Measurements from ENCODE around the gene HTR7.

DNA sequence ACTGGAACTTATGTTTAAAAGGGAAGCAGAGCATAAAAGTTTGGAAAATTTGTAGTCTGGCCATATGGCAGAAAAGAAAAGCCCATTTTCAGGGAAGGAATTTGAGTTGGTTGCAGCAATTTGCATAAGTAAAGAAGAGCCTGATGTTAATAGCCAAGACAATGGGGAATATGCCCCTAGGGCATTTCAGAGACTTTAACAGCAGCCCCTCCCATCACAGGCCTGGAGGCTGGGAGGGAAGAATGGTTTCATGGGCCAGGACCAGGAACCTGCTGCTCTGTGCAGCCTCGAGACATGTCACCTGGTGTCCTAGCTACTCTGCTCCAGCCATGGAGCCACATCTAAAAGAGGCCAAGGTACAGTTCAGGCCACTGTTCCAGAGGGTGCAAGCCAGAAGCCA, 35.3 kb downstream of the HTR7 start:
- TF ChIP-seq CTCF (IDR thresholded peaks at IDR 0.05), result no peak
- no peak for TF ChIP-seq JUN (IDR thresholded peaks at IDR 0.05)
- no peak for TF ChIP-seq PHF8 (IDR thresholded peaks at IDR 0.05; ENCODE audit: borderline replicate concordance, low read depth)
- no peak for TF ChIP-seq HOXB13 (CRISPR knock-in tag; IDR thresholded peaks at IDR 0.05; ENCODE audit: low read depth)
- no peak for TF ChIP-seq SREBF2 (IDR thresholded peaks at IDR 0.05)
- no peak for TF ChIP-seq CEBPB (IDR thresholded peaks at IDR 0.05)
- no peak for TF ChIP-seq EP300 (IDR thresholded peaks at IDR 0.05)
- TF ChIP-seq CBX8 (IDR thresholded peaks at IDR 0.05), result no peak
- no peak for TF ChIP-seq E2F6 (IDR thresholded peaks at IDR 0.05; ENCODE audit: borderline replicate concordance, low read depth)

Data from A549 (cell line).